ENCODE measurements around the gene INVS.

GRCh38 chr9:100098887-100099721 is at the start of gene INVS, which contains the start of gene ERP44:
- TF ChIP-seq POLR2AphosphoS5 (IDR thresholded peaks at IDR 0.05; ENCODE audit: insufficient read depth, low read depth, low read length) (peak; percentile 72), CTCF (IDR thresholded peaks at IDR 0.05; ENCODE audit: extremely low read depth in 1 of 2, insufficient read depth in 1 of 2, low read depth in 1 of 2, low read length in 2 of 2) (no peak), MYC (IDR thresholded peaks at IDR 0.05; ENCODE audit: low read depth, low read length) (peak; percentile 10), POLR2A (IDR thresholded peaks at IDR 0.05; ENCODE audit: low read depth, low read length) (peak; percentile 93), EZH2 (IDR thresholded peaks at IDR 0.05; ENCODE audit: borderline replicate concordance, low read depth, low read length, severe bottlenecking) (no peak), MAX (IDR thresholded peaks at IDR 0.05; ENCODE audit: insufficient read depth, insufficient read length) (no peak), JUN (IDR thresholded peaks at IDR 0.05; ENCODE audit: borderline replicate concordance, insufficient read depth, insufficient read length, low read depth) (no peak)
